HEK293 (cell line): ENCODE measurements around the gene COL7A1.
A peak's percentile ranks its signal among the peaks of the same experiment; 100 is the strongest.

Experiments used
- CTCF ChIA-PET: fragments of 350-600 bp; formaldehyde crosslinking; extraction: SDS; loops from one replicate; lab custom pipeline; 2021; ENCODE audit warnings: antibody characterized with exemption; lab: Yijun Ruan, JAX
- POLR2A ChIA-PET: fragments of 300-600 bp; formaldehyde crosslinking; extraction: SDS; loops from one replicate; lab custom pipeline; 2020; ENCODE audit warnings: antibody characterized with exemption, inconsistent platforms; lab: Yijun Ruan, JAX
- H3K27ac ChIP-seq: fragments of 200-500 bp; sonication (Bioruptor generic); 2 replicates; pipeline ENCODE4 v1.5.1; 2014; ENCODE audit warnings: low read depth, low read length, control low read depth, inconsistent platforms; ENCODE audit errors: extremely low read depth
- H3K36me3 ChIP-seq, 2 experiments: fragments of 200-500 bp in 1 of 2; sonication (Bioruptor generic) in 1 of 2; 1 replicate in 1 of 2; 2 replicates in 1 of 2; pipeline ENCODE4 v1.5.1; 2014 to 2017; ENCODE audit warnings: inconsistent platforms in 2 of 2, low read length in 2 of 2; ENCODE audit not compliant: control insufficient read depth in 2 of 2, insufficient read depth in 1 of 2
- H3K4me1 ChIP-seq: fragments of 200-500 bp; sonication (Bioruptor generic); 2 replicates; pipeline ENCODE4 v1.5.1; 2014; ENCODE audit warnings: mild to moderate bottlenecking, low read length, inconsistent platforms; ENCODE audit not compliant: control insufficient read depth, insufficient read depth
- H3K4me3 ChIP-seq: 2 replicates; pipeline ENCODE4 v1.5.1; 2011; ENCODE audit warnings: low read depth, mild to moderate bottlenecking, control low read depth, low read length, moderate library complexity
- H3K9me3 ChIP-seq: fragments of 200-500 bp; sonication (Bioruptor generic); 2 replicates; pipeline ENCODE4 v1.5.1; 2014; ENCODE audit warnings: low read depth, low read length, inconsistent platforms; ENCODE audit not compliant: control insufficient read depth, insufficient read depth
- INSM2 ChIP-seq: fragments of 450-650 bp; formaldehyde crosslinking; IDR thresholded peaks from 2 replicates; pipeline ENCODE4 v1.5.1; 2016; ENCODE audit warnings: missing biosample characterization, missing genetic modification characterization
- SALL2 ChIP-seq: fragments of 450-650 bp; formaldehyde crosslinking; IDR thresholded peaks from 2 replicates; pipeline ENCODE4 v1.5.0; 2017; ENCODE audit warnings: missing biosample characterization, mild to moderate bottlenecking, missing genetic modification characterization, borderline replicate concordance
- ZBTB1 ChIP-seq: fragments of 450-650 bp; formaldehyde crosslinking; IDR thresholded peaks from 2 replicates; pipeline ENCODE4 v1.5.1; 2016; ENCODE audit warnings: missing biosample characterization, missing genetic modification characterization
- ZBTB20 ChIP-seq: fragments of 450-650 bp; formaldehyde crosslinking; IDR thresholded peaks from 2 replicates; pipeline ENCODE4 v1.5.1; 2016; ENCODE audit warnings: missing biosample characterization, missing genetic modification characterization
- ZEB2 ChIP-seq: fragments of 450-650 bp; formaldehyde crosslinking; IDR thresholded peaks from 2 replicates; pipeline ENCODE4 v1.5.1; 2016; ENCODE audit warnings: missing biosample characterization, missing genetic modification characterization
- ZFP3 ChIP-seq: fragments of 450-650 bp; formaldehyde crosslinking; IDR thresholded peaks from 2 replicates; pipeline ENCODE4 v1.5.1; 2016; ENCODE audit warnings: low read depth, missing biosample characterization, missing genetic modification characterization
- ZNF146 ChIP-seq: fragments of 450-650 bp; formaldehyde crosslinking; IDR thresholded peaks from 2 replicates; pipeline ENCODE4 v1.5.1; 2016; ENCODE audit warnings: missing biosample characterization, missing genetic modification characterization
- ZNF239 ChIP-seq: fragments of 450-650 bp; formaldehyde crosslinking; IDR thresholded peaks from 2 replicates; pipeline ENCODE4 v1.5.1; 2016; ENCODE audit warnings: missing biosample characterization, missing genetic modification characterization
- ZNF311 ChIP-seq: fragments of 450-650 bp; formaldehyde crosslinking; IDR thresholded peaks from 2 replicates; pipeline ENCODE4 v1.5.1; 2017; ENCODE audit warnings: missing biosample characterization, missing genetic modification characterization, borderline replicate concordance
- ZNF335 ChIP-seq: fragments of 450-650 bp; formaldehyde crosslinking; conservative IDR thresholded peaks from 2 replicates; pipeline ENCODE4 v1.5.1; 2016; ENCODE audit warnings: missing biosample characterization, missing genetic modification characterization
- ZNF404 ChIP-seq: fragments of 450-650 bp; formaldehyde crosslinking; IDR thresholded peaks from 2 replicates; pipeline ENCODE4 v1.5.1; 2017; ENCODE audit warnings: missing biosample characterization, missing genetic modification characterization
- ZNF423 ChIP-seq: fragments of 450-650 bp; formaldehyde crosslinking; IDR thresholded peaks from 2 replicates; pipeline ENCODE4 v1.5.1; 2016; ENCODE audit warnings: missing biosample characterization, missing genetic modification characterization
- ZNF488 ChIP-seq: fragments of 450-650 bp; formaldehyde crosslinking; IDR thresholded peaks from 2 replicates; pipeline ENCODE4 v1.5.1; 2016; ENCODE audit warnings: missing biosample characterization, missing genetic modification characterization
- ZNF518A ChIP-seq: fragments of 450-650 bp; formaldehyde crosslinking; conservative IDR thresholded peaks from 2 replicates; pipeline ENCODE4 v1.5.1; 2016; ENCODE audit warnings: low read depth, missing biosample characterization, missing genetic modification characterization
- ZNF521 ChIP-seq: fragments of 450-650 bp; formaldehyde crosslinking; IDR thresholded peaks from 2 replicates; pipeline ENCODE4 v1.5.1; 2017; ENCODE audit warnings: missing biosample characterization, mild to moderate bottlenecking, missing genetic modification characterization
- ZNF558 ChIP-seq: fragments of 450-650 bp; formaldehyde crosslinking; IDR thresholded peaks from 2 replicates; pipeline ENCODE4 v1.5.1; 2016; ENCODE audit warnings: missing biosample characterization, missing genetic modification characterization
- ZNF600 ChIP-seq: fragments of 450-650 bp; formaldehyde crosslinking; IDR thresholded peaks from 2 replicates; pipeline ENCODE4 v1.5.1; 2016; ENCODE audit warnings: missing biosample characterization, missing genetic modification characterization
- ZNF692 ChIP-seq: fragments of 450-650 bp; formaldehyde crosslinking; IDR thresholded peaks from 2 replicates; pipeline ENCODE4 v1.5.1; 2016; ENCODE audit warnings: missing biosample characterization, missing genetic modification characterization
- ZNF777 ChIP-seq: fragments of 450-650 bp; formaldehyde crosslinking; IDR thresholded peaks from 2 replicates; pipeline ENCODE4 v1.5.1; 2017; ENCODE audit warnings: missing biosample characterization, missing genetic modification characterization, borderline replicate concordance

Gene COL7A1

GRCh38 chr3:48599509-48600285 is 4.6 kb upstream of the COL7A1 start:
- H3K27ac ChIP-seq: no peak overlapping the region
- ChIA-PET POLR2A (interaction anchor here (1.8 kb wide), 1 partner anchor 36 kb away, joined by 5 read pairs; the partner anchor contains the start of gene SLC26A6), CTCF (no interaction called here)

GRCh38 chr3:48599077-48599501 is 4.0 kb upstream of the COL7A1 start:
- Histone ChIP-seq H3K4me3 (no peak overlapping the region), H3K36me3 (peaks cover 6 to 72% of the 10 kb centered on the region in 2 experiments; a peak in 2 of 3 replicates), H3K27ac (peak overlapping the region; percentile 64), H3K4me1 (no peaks in the 10 kb centered on the region; the same call in 1 of the 2 replicates), H3K9me3 (no peaks in the 10 kb centered on the region)
- no peak for TF ChIP-seq ZNF777 (tag by site-specific recombination)
- TF ChIP-seq ZNF423 (tag by site-specific recombination): no peak
- TF ChIP-seq ZBTB1 (tag by site-specific recombination): no peak
- TF ChIP-seq ZNF311 (tag by site-specific recombination): no peak
- TF ChIP-seq ZFP3 (tag by site-specific recombination): no peak
- no peak for TF ChIP-seq ZNF558 (tag by site-specific recombination)
- peak; percentile 88 for TF ChIP-seq ZNF600 (tag by site-specific recombination)
- ChIA-PET CTCF (no interaction called here), POLR2A (interaction anchor here (1.8 kb wide), 1 partner anchor 36 kb away, joined by 5 read pairs; the partner anchor contains the start of gene SLC26A6)

More at GRCh38 chr3:48599509-48600285, 4.6 kb upstream of the COL7A1 start:
- Histone ChIP-seq H3K4me1 (no peaks in the 10 kb centered on the region; the same call in 1 of the 2 replicates), H3K4me3 (no peak overlapping the region), H3K9me3 (no peaks in the 10 kb centered on the region), H3K36me3 (peaks cover 6 to 79% of the 10 kb centered on the region in 2 experiments; a peak in 2 of 3 replicates)
- TF ChIP-seq ZNF335 (tag by site-specific recombination) (peak; percentile 56), ZNF146 (tag by site-specific recombination) (no peak), SALL2 (no peak), ZNF404 (tag by site-specific recombination) (no peak)

GRCh38 chr3:48598323-48599076 is 3.4 kb upstream of the COL7A1 start:
- no peaks in the 10 kb centered on the region; the same call in 1 of the 2 replicates for H3K4me1 ChIP-seq
- H3K4me3 ChIP-seq: no peak overlapping the region
- peak overlapping the region; percentile 64 for H3K27ac ChIP-seq
- ChIA-PET POLR2A (interaction anchor here (0.8 to 2.3 kb wide), 4 partner anchors 37 to 153 kb away, joined by 3 to 8 read pairs (median 4); partner anchors contain the start of gene SLC26A6), CTCF (no interaction called here)
- no peaks in the 10 kb centered on the region for H3K9me3 ChIP-seq
- peaks cover 6 to 67% of the 10 kb centered on the region in 2 experiments; a peak in 2 of 3 replicates for H3K36me3 ChIP-seq
- TF ChIP-seq ZNF521 (tag by site-specific recombination): no peak
- TF ChIP-seq ZNF488 (tag by site-specific recombination): no peak
- TF ChIP-seq ZNF692: peak; percentile 71; the same call in 1 of the 2 replicates
- no peak for TF ChIP-seq ZNF239 (tag by site-specific recombination)
- peak; percentile 68 for TF ChIP-seq ZEB2
- TF ChIP-seq ZNF518A (tag by site-specific recombination): no peak
- no peak for TF ChIP-seq ZNF404 (tag by site-specific recombination)
- no peak for TF ChIP-seq INSM2
- TF ChIP-seq ZBTB20 (tag by site-specific recombination): no peak; the same call in 1 of the 2 replicates
